HG02798 (cell line): ENCODE data around the gene TTYH3.

Experiments
- ATAC-seq: cut with Tn5 transposase; IDR thresholded peaks from one replicate; pipeline ENCODE4 v1.9.1; 2021; ENCODE audit warnings: mild to moderate bottlenecking; ENCODE audit not compliant: unreplicated experiment, poor library complexity

Gene TTYH3

GRCh38 chr7:2633538-2634266 lies 1.9 kb downstream of the TTYH3 start:
- ATAC-seq, result no peak

- no peak for ATAC-seq
These were observed 2.7 kb downstream of the TTYH3 start for GRCh38 chr7:2634267-2635145.

GRCh38 chr7:2635148-2635668 lies 3.4 kb downstream of the TTYH3 start:
- ATAC-seq, result no peak

DNA sequence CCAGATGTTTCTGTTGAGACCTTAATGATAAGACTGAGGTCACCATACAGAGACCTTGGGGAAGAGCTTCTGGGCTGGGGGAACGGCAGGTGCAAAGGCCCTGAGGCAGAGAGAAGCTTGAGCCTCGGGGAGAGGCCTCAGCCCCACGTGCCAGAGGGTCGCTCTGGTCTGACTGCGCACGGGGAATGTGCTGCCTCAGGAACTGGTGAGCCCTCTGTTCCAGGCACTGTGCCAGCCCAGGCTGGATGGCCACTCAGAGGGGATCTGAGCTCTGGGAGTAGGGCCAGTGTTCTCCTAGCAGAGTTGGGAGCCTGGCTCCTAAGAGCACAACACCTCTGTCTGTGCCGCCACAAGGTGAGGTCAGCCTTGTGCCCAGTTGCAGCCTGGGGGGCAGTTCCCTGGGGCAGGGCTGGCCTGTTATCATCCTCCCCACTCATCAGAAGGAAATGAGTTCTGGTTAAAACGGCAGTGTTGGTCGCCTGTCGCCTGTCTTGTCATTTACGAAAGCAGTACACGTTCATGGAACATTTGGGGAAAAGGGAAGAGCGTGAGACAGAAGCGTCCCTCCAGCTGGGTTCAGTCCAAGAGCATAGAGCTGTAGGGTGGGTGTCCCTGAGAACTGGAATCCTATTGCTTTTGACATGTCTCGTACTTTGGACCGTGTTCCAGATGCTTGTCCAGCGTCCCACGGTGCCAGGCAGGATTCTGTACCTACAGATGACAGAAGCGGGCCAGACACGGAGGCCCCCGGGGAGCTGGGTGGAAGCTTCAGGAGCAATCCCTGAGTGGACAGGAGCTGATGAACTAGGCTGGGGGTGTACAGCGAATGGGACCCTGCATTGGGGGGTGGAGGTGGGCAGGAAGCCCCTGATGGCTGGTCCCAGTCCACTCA lies 4.3 kb downstream of the TTYH3 start:
- no peak for ATAC-seq

DNA sequence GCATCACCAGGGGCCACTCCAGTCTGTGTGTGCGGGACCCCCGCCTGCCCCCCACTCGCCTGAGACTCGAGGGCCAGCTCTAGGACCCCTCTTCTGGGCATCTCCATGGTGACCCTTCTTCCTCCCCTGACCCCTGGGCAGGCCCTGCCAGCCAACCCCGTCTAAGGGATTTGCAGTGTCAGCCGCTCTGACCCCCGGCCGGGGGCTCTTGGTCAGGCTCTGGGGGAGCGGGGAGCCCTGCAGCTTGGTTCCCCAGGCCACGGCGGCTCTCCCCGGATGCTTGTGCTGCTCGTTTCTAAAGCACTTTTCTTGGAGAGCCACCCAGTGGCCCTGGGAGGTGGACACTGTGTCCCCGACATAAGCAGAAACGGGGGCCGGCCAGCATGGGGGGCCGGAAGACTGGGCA lies 5.3 kb downstream of the TTYH3 start:
- ATAC-seq, result no peak

DNA sequence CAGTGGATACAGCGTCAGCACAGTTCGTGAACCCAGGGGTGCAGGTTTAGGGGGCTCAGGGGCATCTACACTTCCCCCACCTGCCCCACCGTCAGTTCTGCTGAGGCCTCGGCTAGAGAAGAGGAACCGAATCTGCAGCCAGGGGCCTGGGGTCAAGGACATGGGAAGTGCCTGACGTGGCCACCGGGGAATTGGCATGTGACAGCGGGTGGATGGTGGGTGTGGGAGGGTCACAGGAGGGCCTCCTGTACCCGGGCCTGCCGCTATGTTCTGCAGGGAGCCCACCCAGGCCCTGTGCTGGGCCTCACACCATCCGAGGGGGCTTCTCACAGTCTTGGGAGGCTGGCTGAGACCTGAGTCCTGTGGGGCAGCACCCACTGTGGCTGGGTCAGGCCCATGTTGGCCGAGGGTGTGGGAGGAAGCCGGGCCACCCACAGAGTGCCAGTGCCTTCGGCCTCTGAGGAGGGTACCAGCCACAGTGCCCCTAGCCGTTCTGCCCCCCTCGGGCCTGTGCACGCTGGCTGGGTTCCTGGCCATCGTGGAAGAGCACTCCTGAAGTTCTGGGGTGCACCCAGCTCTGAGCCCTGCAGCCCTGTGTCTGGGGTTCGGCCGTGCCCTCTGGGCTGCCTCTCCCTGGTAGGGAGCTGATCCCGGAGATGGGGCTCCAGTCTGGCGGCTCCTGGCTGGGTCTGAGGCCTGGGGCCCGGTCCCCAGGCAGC lies 5.9 kb downstream of the TTYH3 start:
- ATAC-seq, result peak; percentile 23

GRCh38 chr7:2638224-2638991 lies 6.6 kb downstream of the TTYH3 start:
- no peak for ATAC-seq

GRCh38 chr7:2639181-2639681 lies 7.4 kb downstream of the TTYH3 start:
- ATAC-seq, result no peak

- no peak for ATAC-seq
These were observed 8.1 kb downstream of the TTYH3 start for GRCh38 chr7:2639695-2640481.

DNA sequence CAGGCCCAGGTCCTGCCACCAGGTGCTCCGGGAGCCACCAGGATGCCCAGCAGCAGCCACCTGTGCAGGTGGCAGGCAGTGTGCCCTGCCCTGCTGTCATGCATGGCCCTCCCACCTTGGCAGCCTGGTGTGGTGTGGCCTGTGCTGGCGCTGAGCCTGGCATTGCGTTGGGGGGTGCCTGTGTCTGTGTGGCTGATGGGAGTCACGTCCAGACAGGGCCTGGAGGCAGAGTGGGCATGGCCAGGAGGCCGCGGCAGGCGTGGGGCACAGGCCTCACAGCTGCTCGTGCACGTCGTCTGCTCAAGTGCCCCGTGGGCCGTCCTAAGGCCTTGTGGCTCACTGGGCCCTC lies 8.7 kb downstream of the TTYH3 start:
- no peak for ATAC-seq

GRCh38 chr7:2640846-2641316 lies 9.1 kb downstream of the TTYH3 start:
- no peak for ATAC-seq

- peak; percentile 32 for ATAC-seq
These were observed 9.9 kb downstream of the TTYH3 start for GRCh38 chr7:2641406-2642393.

DNA sequence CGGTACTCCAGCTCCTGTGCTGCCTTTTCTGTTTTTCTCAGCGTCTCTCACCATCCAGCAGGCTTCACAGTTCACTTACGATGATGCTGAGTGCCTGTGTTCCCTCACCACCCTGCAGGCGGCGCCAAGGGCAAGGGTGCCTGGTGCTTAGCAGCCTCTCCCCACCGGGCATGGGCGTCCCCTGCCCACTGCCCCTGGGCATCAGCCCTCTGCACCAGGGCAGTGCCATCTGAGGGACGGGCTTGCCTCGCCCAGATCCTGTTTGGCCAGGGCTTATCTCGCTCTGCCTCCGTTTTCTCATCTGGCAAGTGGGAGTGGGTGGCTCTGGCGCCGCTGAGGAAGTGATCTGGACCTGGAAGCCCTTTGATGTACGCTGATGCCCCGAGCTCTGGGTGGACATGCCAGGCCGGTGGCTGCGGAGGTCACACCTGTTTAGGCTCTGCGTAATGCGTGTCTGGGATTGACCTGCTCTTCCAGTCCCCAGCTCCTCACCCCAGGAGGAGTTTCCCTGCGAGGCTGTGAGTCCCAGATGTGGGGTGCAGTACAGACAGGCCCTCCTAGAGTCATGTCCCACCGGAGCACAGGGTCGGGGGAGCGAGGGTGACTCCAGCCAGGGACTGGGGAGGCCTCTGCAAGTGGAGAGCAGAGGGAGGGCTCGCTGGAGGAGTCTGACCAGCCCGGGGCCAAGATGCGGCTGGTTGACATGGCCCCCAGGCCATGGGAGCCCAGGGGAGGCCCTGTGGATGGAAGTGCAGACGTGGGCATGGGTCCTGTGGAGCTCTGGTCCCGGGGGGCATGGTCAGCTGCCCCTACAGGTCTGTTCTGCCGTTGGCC lies 11.8 kb downstream of the TTYH3 start:
- ATAC-seq, result no peak

DNA sequence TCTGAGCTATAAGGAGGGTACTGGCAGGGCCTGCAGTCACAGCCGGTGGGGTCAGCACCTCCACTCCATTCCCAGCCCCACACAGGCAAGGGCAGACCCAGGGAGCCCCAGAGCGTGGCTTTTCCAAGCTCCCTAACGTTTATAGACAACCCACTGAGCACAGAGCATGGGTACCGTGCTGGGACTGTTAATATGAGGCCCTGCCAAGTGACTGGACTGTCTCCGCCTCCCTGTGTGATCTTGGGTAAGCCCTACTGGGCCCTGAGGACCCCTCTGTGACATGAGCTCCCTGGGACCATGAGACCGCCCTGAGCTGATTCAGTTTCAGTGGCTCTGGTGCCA lies 12.4 kb downstream of the TTYH3 start:
- ATAC-seq, result no peak

- ATAC-seq, result no peak
These were observed 12.9 kb downstream of the TTYH3 start for GRCh38 chr7:2644562-2645273.
